Left lobe of liver (tissue), 2 donors: ENCODE data around the gene ATP8B2. TPM values are rescaled to one million over a fixed set of nuclear protein-coding genes. Genes with fewer than 3 reads are reported as not detected.
"Not testable (repeated sequence)": the region's sequence is repeated elsewhere in the genome, so short reads cannot be mapped to it uniquely, and the experiment has no call there.

ENCODE experiments used
- ATAC-seq: fragments of 200-7000 bp; cut with Tn5 transposase; one replicate; pipeline ENCODE4 v1.9.1; 2020; ENCODE audit warnings: mild to moderate bottlenecking, moderate library complexity
- DNase-seq: peaks from one replicate; pipeline ENCODE4 v3.0.0-alpha.2; 2020; ENCODE audit warnings: low spot score
- total RNA-seq: library from RNA; stranded (reverse); gene quantifications from one replicate; pipeline ENCODE4 v1.2.1, GENCODE V29; 2021
- donor health status: DM: no; HTN: no; CAD: no; lungs with moderate emphysema.
- donor health status: DM: no; HTN: yes; CAD: no.

The ATP8B2 gene
- total RNA-seq, 1 donor from 2014 or later, result 4.4 TPM

GRCh38 chr1:154321609-154321934 is 3.8 kb upstream of the ATP8B2 start:
- not testable (repeated sequence) for ATAC-seq, DNase-seq

GRCh38 chr1:154323493-154323892 is 1.8 kb upstream of the ATP8B2 start:
- ATAC-seq, result no peak
- DNase-seq, result no peak

GRCh38 chr1:154324241-154324640 is 1.1 kb upstream of the ATP8B2 start:
- DNase-seq (no peak), ATAC-seq (no peak)

DNA sequence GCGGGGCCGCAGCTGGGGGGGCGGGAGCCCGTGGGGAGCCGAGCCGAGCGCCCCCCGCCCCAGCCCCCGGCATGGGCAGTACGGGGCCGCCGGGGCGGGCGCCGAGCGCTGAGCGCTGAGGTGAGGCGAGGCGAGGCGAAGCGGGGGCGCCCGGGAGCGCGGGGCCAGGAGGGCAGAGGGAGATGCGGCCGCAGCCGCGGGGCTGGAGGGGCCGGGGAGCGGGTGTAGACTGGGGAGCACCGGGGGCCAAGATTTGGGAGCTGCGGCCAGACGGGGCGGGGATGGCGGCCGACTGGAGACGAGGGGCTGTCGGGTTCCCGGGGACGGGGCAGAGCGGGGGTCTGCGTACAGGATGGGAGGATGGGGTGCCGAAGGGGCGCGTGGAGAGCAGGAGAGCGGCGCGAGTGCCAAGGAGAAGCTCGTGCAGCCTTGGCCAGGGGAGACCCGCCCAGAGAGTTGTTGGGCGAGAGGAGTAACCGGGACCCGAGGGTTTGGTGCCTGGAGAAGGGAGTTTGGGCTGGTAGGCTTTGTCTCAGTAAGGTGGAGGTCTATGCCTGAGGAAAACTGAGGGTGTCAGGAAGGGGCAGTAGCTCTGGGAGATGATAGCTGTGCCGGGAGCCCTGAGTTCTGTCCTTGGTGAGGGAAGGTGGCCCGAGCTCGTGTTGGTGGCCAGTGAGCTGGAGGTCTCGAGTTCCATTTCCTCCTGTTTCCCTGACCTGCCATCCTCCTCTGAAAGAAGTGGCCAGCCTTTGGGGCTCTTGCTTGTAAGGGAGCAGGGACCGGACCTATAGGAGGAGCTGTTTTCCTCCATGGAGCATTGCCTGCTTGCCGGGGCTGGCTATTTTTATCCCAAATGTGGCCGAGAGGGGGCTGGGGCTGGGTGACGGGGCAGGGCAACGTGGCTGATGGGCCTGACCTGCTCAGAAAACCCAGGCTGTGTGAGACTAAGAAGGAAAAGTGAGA is 539 bp downstream of the ATP8B2 start:
- DNase-seq, result no peak
- ATAC-seq, result peak; percentile 33

DNA sequence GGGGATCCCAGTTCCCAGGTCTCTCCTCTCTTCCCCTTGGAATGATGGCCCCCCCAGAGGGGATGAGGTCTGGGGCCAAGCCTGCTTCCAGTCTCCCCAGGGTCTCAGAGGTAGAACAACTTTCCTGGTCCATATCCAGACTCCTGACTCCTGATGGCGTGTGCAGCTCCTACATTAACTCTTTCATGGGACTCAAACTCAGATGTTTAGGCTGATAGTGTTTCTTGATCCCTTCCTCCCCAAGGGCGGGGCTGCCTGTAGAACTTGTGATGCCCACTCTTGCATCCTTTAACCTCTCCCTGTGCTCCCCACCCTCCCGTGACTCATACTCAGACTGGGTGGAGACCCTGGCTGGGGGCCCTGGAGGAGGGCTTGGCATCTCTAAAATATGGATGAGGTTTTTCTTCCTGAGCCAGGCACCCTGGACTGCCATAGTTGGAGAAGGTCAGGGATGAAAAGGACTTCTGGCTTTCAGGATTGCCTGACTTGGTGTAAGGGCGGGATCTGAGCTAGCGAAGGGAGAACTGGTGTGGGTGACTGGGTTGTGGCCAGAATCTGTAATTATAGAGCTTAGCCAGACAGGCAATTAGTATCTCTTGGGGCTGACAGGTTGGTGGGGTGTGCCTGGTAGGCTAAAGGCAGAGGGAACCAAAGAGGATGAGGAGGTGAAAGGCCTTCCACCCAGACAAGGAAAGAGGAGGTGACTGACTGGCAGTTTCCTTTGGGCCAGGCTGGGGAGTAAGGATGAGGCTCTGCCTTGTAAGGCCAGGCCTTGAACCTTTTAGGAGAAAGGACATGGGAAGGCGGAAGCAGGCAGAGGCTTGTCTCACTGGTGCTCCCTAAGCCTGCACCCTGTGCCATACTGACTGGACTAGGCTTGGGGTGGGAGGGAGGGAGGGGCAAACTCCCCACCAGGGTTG is 1.5 kb downstream of the ATP8B2 start:
- ATAC-seq, result no peak
- no peak for DNase-seq

DNA sequence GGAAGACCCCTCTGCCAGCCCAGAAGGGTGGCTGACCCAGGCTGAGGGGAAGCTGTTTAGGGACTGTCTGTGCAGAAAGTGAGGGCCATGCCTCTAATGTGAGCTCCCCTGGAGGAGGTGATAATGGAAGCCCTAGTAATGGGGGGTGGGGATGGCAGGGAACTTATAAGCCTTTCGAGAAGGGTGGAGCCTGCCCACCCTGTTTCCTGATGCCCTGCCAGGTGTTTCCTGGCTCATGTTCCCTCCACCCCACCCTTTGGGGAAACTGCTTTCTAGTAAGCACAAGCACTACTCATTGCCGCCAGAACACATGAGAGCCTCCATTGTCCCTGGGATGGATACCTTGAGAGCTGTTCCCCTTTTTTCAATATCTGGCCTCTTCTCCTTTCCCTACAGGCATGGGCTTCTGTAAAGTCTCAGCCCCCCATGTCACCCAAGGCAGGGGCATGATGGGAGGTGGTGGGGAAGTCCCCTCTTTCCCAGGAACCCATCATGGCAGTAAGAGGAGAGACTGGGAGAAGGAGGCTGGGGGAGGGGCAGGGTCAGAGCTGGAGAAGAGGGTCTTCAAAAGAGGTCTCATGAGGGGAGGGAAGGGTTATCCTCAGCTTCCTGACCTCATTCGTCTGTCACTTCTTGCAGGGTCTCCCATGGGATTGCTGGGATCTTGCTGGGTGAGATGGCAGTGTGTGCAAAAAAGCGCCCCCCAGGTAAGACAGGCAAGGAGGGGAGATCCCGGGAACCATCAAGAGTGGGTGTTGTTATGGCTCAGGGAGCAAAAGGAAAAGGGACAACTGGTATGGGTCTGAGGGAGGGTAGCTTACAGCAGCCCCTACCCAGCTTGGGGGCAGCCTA is 2.4 kb downstream of the ATP8B2 start:
- no peak for DNase-seq
- no peak for ATAC-seq

DNA sequence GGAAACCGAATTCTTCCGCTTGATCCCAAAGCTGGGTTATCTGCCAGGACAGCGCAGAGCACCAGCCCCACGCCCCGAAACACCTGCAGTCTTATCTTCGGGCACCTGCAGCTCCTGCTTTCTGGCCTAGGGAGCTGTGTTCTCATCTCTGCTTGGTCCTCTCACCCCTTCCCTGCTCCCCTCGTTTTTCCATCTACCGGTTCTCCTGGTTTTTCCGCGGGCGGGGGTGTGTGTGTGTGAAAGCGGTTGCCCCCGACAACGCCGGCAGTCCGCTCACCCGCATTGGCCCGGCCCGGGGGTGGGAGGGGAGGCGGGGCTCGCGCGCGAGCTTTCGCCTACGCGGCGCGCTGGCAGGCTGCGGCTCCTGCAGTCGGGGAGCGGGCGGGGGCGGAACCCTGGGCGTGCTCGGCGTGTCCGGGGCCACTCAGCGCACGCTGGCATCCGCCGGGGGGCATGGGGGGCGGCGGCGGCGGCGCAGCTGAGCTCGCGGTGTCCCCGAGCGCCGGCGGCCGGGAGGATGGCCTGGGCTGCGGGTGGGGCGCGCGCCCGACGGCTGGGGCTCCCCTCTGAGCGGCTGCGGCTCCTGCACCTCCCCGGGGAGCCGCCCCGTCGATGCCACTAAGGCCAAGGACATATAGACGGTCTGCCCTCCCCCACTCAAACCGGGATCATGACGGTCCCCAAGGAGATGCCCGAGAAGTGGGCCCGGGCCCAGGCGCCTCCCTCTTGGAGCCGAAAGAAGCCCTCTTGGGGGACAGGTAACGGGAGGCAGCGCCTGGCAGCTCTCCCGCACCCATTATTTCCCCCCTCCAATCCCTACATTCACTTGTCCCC is 3.2 kb downstream of the ATP8B2 start:
- ATAC-seq (peak; percentile 90), DNase-seq (peak; percentile 89)

GRCh38 chr1:154329152-154329521 is 3.8 kb downstream of the ATP8B2 start:
- no peak for DNase-seq
- no peak for ATAC-seq

DNA sequence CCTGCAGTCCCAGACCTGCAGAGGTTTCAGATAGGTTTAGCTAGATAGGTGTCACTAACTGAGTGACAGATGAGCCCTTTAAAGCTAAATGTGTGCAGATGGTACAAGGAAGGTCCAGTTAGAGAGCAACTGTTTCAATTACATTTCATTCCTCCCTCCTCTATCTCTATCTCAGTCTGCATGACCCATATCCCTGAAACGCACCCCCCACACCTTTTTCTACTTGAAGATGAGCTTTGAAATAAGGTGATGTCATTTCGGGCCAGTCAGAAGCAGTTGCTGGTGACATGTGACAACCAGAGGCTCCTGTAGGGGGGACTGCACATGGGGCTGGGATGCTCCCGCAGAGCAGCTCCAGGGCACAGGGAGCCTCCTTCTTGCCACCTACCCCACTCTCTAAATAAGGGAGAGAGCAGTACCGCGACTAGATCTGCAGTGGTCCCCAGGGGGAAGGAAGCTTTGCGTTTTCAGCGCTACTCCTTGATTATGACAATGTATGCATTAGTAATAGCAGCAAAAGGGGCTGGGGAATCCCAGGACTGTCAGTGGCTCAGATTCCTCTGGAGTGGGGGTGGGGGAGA is 4.3 kb downstream of the ATP8B2 start:
- DNase-seq (no peak), ATAC-seq (no peak)

DNA sequence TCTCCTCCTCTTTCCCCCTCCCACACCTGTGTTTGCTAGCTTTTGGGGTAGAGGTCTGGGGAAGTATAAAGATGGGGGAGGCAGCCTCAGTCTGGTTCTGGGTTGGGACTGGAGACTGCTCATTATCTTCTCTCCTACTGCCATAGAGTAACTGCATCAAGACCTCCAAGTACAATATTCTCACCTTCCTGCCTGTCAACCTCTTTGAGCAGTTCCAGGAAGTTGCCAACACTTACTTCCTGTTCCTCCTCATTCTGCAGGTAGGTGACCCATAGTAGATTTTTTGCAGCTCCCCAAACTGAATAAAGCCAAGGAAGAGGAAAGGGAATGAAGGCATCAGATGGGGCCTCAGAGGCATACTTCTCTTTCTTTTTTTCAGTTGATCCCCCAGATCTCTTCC is 5.3 kb downstream of the ATP8B2 start:
- ATAC-seq, result no peak
- DNase-seq, result no peak

- ATAC-seq, result peak; percentile 84
These were observed 9.0 kb downstream of the ATP8B2 start for GRCh38 chr1:154334079-154335024.

GRCh38 chr1:154335025-154335714 is 9.8 kb downstream of the ATP8B2 start:
- DNase-seq (peak; percentile 76), ATAC-seq (peak; percentile 82)

More at GRCh38 chr1:154334079-154335024, 9.0 kb downstream of the ATP8B2 start:
- peak; percentile 72 for DNase-seq

DNA sequence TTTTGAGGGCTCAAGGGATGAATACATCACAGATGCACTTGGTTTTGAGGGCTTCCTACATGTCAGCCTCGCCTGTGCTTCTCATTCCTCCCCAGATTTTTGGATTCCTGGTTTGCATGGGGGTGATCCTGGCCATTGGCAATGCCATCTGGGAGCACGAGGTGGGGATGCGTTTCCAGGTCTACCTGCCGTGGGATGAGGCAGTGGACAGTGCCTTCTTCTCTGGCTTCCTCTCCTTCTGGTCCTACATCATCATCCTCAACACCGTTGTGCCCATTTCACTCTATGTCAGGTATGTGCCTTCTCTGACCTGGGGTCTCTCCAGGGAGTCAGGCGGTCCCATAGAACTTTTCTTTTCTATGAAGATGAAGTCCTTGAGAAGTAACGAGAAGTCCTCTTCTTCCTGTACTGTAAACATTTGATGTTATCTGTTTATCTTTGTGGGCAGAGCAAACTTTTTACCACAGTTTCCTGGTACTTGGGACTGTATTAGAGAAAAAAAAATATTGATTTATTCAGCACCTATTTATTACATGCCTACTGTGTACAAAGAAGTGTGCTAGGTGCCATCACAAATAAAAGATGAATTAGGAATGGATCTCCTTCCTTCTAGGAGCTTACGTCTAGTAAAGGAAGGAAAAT is 12.0 kb downstream of the ATP8B2 start:
- ATAC-seq (no peak), DNase-seq (no peak)

DNA sequence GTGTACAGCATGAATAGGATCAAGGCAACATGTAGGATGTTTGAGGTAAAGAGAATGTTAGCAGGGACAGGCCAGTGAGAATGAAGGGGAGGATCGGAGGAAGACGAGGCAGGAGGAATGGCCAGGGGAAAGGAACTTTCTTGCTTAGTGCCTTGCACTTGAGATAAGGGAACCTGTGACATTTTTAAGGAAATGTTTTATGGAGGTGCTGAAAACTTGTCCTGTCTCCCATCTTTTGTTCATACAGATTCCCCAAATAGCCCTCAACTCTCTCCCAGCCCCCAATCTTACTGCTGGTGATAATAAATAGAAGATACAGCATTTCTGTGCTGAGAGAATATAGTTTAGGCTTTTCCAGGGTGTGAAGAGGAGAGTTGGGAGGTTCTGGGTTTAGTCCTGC is 13.6 kb downstream of the ATP8B2 start:
- DNase-seq, result no peak
- no peak for ATAC-seq

GRCh38 chr1:154341366-154341765 is 16.0 kb downstream of the ATP8B2 start:
- ATAC-seq, DNase-seq: not testable (repeated sequence)

DNA sequence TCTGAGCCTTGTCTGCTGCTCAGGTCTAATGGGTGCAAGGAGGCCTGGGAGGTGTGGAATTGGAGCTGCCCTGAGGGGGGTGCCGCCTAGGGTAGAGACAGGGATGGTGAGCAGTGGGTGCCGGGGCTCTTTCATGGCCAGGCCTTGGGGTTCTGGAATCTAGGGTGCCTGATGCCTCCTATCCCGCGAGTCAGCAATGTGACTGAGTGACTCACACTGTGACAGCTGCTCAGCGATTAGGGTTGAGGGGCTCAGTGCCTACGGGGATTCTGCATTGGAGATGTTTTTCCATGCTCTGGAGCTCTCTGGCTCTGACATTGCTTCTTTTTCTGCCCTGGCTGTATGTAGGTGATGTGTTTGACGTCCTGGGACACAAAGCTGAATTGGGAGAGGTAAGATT is 16.8 kb downstream of the ATP8B2 start:
- DNase-seq (no peak), ATAC-seq (no peak)

- peak; percentile 35 for ATAC-seq
- DNase-seq, result no peak
These were observed 17.6 kb downstream of the ATP8B2 start for GRCh38 chr1:154342836-154343472.
